CD14-positive monocyte (primary cell): Measurements from ENCODE around the gene IL15. TPM values are rescaled to one million over a fixed set of nuclear protein-coding genes. Genes with fewer than 3 reads are reported as not detected.

Experiments
- DNase-seq, 3 donors: peaks; one replicate each; pipeline ENCODE4 v3.0.0-alpha.2; 2011 to 2022
- H2AFZ ChIP-seq: 2 replicates; pipeline ENCODE4 v1.6.0; 2012; ENCODE audit warnings: mild to moderate bottlenecking, low read depth, low read length, inconsistent platforms; ENCODE audit not compliant: insufficient read depth, poor library complexity, severe bottlenecking
- H3K27ac ChIP-seq, 2 donors: 1 replicate in 1 of 2; 2 replicates in 1 of 2; pipeline ENCODE4 v1.5.1; 2012 to 2013; ENCODE audit warnings: low read length in 2 of 2, control low read depth in 1 of 2, inconsistent platforms in 1 of 2, low read depth in 1 of 2, mild to moderate bottlenecking in 1 of 2
- H3K27me3 ChIP-seq, 2 donors: one replicate each; pipeline versions ENCODE4 v1.6.0 to v1.6.1; 2011 to 2013; ENCODE audit warnings: low read length in 2 of 2; ENCODE audit not compliant: control insufficient read depth in 2 of 2, insufficient read depth in 2 of 2
- H3K36me3 ChIP-seq, 2 donors: replicated peaks in 1 of 2; 1 replicate in 1 of 2; 2 replicates in 1 of 2; pipeline versions ENCODE4 v1.5.1 to v1.6.1; 2012 to 2013; ENCODE audit warnings: low read length in 2 of 2, control low read depth in 1 of 2, inconsistent platforms in 1 of 2, mild to moderate bottlenecking in 1 of 2; ENCODE audit not compliant: insufficient read depth in 2 of 2, control insufficient read depth in 1 of 2
- H3K4me1 ChIP-seq, 2 donors: 1 replicate in 1 of 2; 2 replicates in 1 of 2; pipeline versions ENCODE4 v1.5.1 to v1.6.1; 2012 to 2013; ENCODE audit warnings: low read length in 2 of 2, control low read depth in 1 of 2, inconsistent platforms in 1 of 2, mild to moderate bottlenecking in 1 of 2, moderate library complexity in 1 of 2; ENCODE audit not compliant: insufficient read depth in 2 of 2, control insufficient read depth in 1 of 2
- H3K4me2 ChIP-seq: replicated peaks from 2 replicates; pipeline ENCODE3; 2012; ENCODE audit warnings: low read length, moderate library complexity, mild to moderate bottlenecking; ENCODE audit not compliant: poor library complexity, severe bottlenecking; ENCODE audit errors: extremely low read depth
- H3K4me3 ChIP-seq, 3 experiments: fragments of 200-600 bp in 1 of 3; sonication (generic) in 1 of 3; replicated peaks in 1 of 3; 1 replicate in 2 of 3; 2 replicates in 1 of 3; pipeline ENCODE4 v1.5.1; 2011 to 2013; ENCODE audit warnings: low read length in 3 of 3, mild to moderate bottlenecking in 3 of 3, control low read depth in 2 of 3, low read depth in 2 of 3, inconsistent platforms in 1 of 3, moderate library complexity in 1 of 3
- H3K79me2 ChIP-seq: 2 replicates; pipeline ENCODE4 v1.6.0; 2012; ENCODE audit warnings: mild to moderate bottlenecking, control low read depth, inconsistent platforms, low read length, moderate library complexity; ENCODE audit not compliant: insufficient read depth
- H3K9ac ChIP-seq: 2 replicates; pipeline ENCODE4 v1.6.0; 2017; ENCODE audit warnings: low read length, mild to moderate bottlenecking; ENCODE audit not compliant: insufficient read depth, poor library complexity, severe bottlenecking
- H3K9me3 ChIP-seq, 2 donors: replicated peaks in 1 of 2; 1 replicate in 1 of 2; 2 replicates in 1 of 2; pipeline versions ENCODE4 v1.5.1 to v1.6.1; 2012 to 2013; ENCODE audit warnings: low read length in 2 of 2, control low read depth in 1 of 2; ENCODE audit not compliant: control insufficient read depth in 1 of 2, insufficient read depth in 1 of 2
- H4K20me1 ChIP-seq: 2 replicates; pipeline ENCODE4 v1.6.0; 2012; ENCODE audit warnings: mild to moderate bottlenecking, low read length, control low read depth, moderate library complexity; ENCODE audit not compliant: insufficient read depth
- H3K27ac Mint-ChIP-seq, 7 donors: one replicate each; pipeline ENCODE4 v1.8.0; 2020; ENCODE audit warnings: mild to moderate bottlenecking in 7 of 7, mixed read lengths in 7 of 7, moderate library complexity in 6 of 7, inconsistent platforms in 2 of 7
- H3K27me3 Mint-ChIP-seq, 3 donors: one replicate each; pipeline ENCODE4 v1.8.0; 2021 to 2022; ENCODE audit warnings: low read depth in 3 of 3, mild to moderate bottlenecking in 3 of 3, mixed read lengths in 3 of 3, moderate library complexity in 3 of 3, inconsistent platforms in 1 of 3
- H3K36me3 Mint-ChIP-seq, 2 donors: one replicate each; pipeline ENCODE4 v1.8.0; 2020; ENCODE audit warnings: mixed read lengths in 2 of 2, inconsistent platforms in 1 of 2, mild to moderate bottlenecking in 1 of 2
- H3K4me1 Mint-ChIP-seq: one replicate; pipeline ENCODE4 v1.8.0; 2020; ENCODE audit warnings: mild to moderate bottlenecking, mixed read lengths
- H3K4me3 Mint-ChIP-seq, 2 donors: one replicate each; pipeline ENCODE4 v1.8.0; 2020; ENCODE audit warnings: mild to moderate bottlenecking in 2 of 2, mixed read lengths in 2 of 2, moderate library complexity in 1 of 2
- H3K9me3 Mint-ChIP-seq, 7 donors: one replicate each; pipeline ENCODE4 v1.8.0; 2020 to 2022; ENCODE audit warnings: mixed read lengths in 7 of 7, mild to moderate bottlenecking in 6 of 7, moderate library complexity in 6 of 7, inconsistent platforms in 2 of 7
- CTCF ChIP-seq: fragments of 200-600 bp; IDR thresholded peaks from one replicate; pipeline ENCODE4 v1.8.0; 2022; ENCODE audit warnings: antibody characterized with exemption, mild to moderate bottlenecking
- intact Hi-C, 2 donors: fragments of 100-400 bp; cut with micrococcal nuclease; formaldehyde crosslinking; loops; one replicate each; pipeline versions ENCODE4 v1.15.0 to v1.15.1; 2023
- polyA plus RNA-seq, 3 donors: library from polyadenylated mRNA; depleted of rRNA in 1 of 3; unstranded in 2 of 3; stranded (reverse) in 1 of 3; fragments of 300-500 nt in 2 of 3; fragments of >200 nt in 1 of 3; fragmentation: Illumina TruSeq in 2 of 3; gene quantifications; 1 replicate in 2 of 3; 2 replicates in 1 of 3; pipeline ENCODE4 v1.2.3, GENCODE V29; 2012 to 2021

The IL15 gene
- polyA plus RNA-seq, 3 donors: 22.1 to 34.3 (median 25.7) TPM

GRCh38 chr4:141724646-141725045 is 88.3 kb downstream of the IL15 start:
- Mint-ChIP-seq H3K4me3 (no peak overlapping the region), H3K27ac (no peak overlapping the region), H3K9me3 (peaks cover 0 to 2% (median 0%) of the 10 kb centered on the region in 7 donors), H3K36me3 (peaks cover 20 to 42% of the 10 kb centered on the region in 2 donors), H3K4me1 (no peaks in the 10 kb centered on the region), H3K27me3 (no peaks in the 10 kb centered on the region)
- no peak overlapping the region for H3K9ac ChIP-seq
- no peaks in the 10 kb centered on the region for H3K79me2 ChIP-seq
- H3K36me3 ChIP-seq: peaks cover 0 to 34% of the 10 kb centered on the region in 2 donors
- DNase-seq: no peak
- H3K4me2 ChIP-seq: no peak overlapping the region
- H3K27me3 ChIP-seq: no peaks in the 10 kb centered on the region
- intact Hi-C loops: no loop called here
- no peak overlapping the region for H3K27ac ChIP-seq
- no peak overlapping the region for H3K4me3 ChIP-seq
- H2AFZ ChIP-seq: no peak overlapping the region
- no peaks in the 10 kb centered on the region for H4K20me1 ChIP-seq
- H3K4me1 ChIP-seq: no peaks in the 10 kb centered on the region
- no peaks in the 10 kb centered on the region for H3K9me3 ChIP-seq
- no peak for TF ChIP-seq CTCF

- no peak for TF ChIP-seq CTCF
- no peak for DNase-seq
- H4K20me1 ChIP-seq: no peaks in the 10 kb centered on the region
- H3K36me3 Mint-ChIP-seq: peaks cover 21 to 45% of the 10 kb centered on the region in 2 donors
- no peaks in the 10 kb centered on the region for H3K4me1 ChIP-seq
- no peak overlapping the region for H3K4me2 ChIP-seq
- H3K4me3 Mint-ChIP-seq: no peak overlapping the region
- H2AFZ ChIP-seq: no peak overlapping the region
- no peak overlapping the region for H3K27ac ChIP-seq
- no peak overlapping the region for H3K4me3 ChIP-seq
- intact Hi-C loops: no loop called here
- no peaks in the 10 kb centered on the region for H3K79me2 ChIP-seq
- H3K36me3 ChIP-seq: peaks cover 0 to 37% of the 10 kb centered on the region in 2 donors
- H3K4me1 Mint-ChIP-seq: no peaks in the 10 kb centered on the region
- H3K9ac ChIP-seq: no peak overlapping the region
- peaks cover 0 to 2% (median 0%) of the 10 kb centered on the region in 7 donors for H3K9me3 Mint-ChIP-seq
- no peak overlapping the region for H3K27ac Mint-ChIP-seq
- no peaks in the 10 kb centered on the region for H3K27me3 ChIP-seq
- no peaks in the 10 kb centered on the region for H3K27me3 Mint-ChIP-seq
- H3K9me3 ChIP-seq: no peaks in the 10 kb centered on the region
Measured at GRCh38 chr4:141727420-141727819, 91.0 kb downstream of the IL15 start.
